Endothelial cell of umbilical vein (primary cell): ENCODE measurements around the gene CD99L2. TPM values are rescaled to one million over a fixed set of nuclear protein-coding genes. Genes with fewer than 3 reads are reported as not detected.

ENCODE experiments used
- Bru-seq: library from RNA; stranded (reverse); fragments of 400-500 nt; gene quantifications from one replicate; lab custom pipeline; 2021; lab: Mats Ljungman, UMichigan
- BruChase-seq, 2 experiments: library from RNA; stranded (reverse); fragments of 400-500 nt; gene quantifications; one replicate each; lab custom pipeline; 2021; lab: Mats Ljungman, UMichigan
- BruUV-seq: library from RNA; stranded (reverse); fragments of 400-500 nt; replicated peaks from 2 replicates; lab custom pipeline; 2021; lab: Mats Ljungman, UMichigan
- CTCF ChIA-PET: fragments of 300-600, 350-600 bp; sonication (Branson Sonifier 250); formaldehyde crosslinking; loops from one replicate; lab custom pipeline; 2021; ENCODE audit warnings: antibody characterized with exemption, inconsistent platforms; lab: Charles Lee
- POLR2A ChIA-PET: fragments of 300-600, 350-600 bp; sonication (Branson Sonifier 250); formaldehyde crosslinking; loops from one replicate; lab custom pipeline; 2021; ENCODE audit warnings: antibody characterized with exemption, inconsistent platforms; lab: Charles Lee
- DNase-seq: peaks from one replicate; pipeline ENCODE4 v3.0.0-alpha.2; 2011; ENCODE audit warnings: low read depth, low spot score
- FAIRE-seq: peaks from 2 replicates; lab custom pipeline; 2011; peaks lifted over from hg19 to GRCh38; lab: Jason Lieb, UNC
- H2AFZ ChIP-seq: 2 replicates; pipeline ENCODE4 v1.6.0; 2012; ENCODE audit warnings: low read depth, low read length, control low read depth, inconsistent platforms
- H3K27ac ChIP-seq: 2 replicates; pipeline ENCODE4 v1.5.1; 2011; ENCODE audit warnings: low read depth, mild to moderate bottlenecking, control low read depth, low read length, moderate library complexity; ENCODE audit not compliant: insufficient read depth
- H3K27me3 ChIP-seq, 2 experiments: 2 replicates each; pipeline versions ENCODE4 v1.6.0 to v1.6.1; 2011; ENCODE audit warnings: low read length in 2 of 2, mixed read lengths in 1 of 2; ENCODE audit not compliant: control insufficient read depth in 2 of 2, insufficient read depth in 2 of 2
- H3K36me3 ChIP-seq, 2 experiments: 2 replicates in 1 of 2; 3 replicates in 1 of 2; pipeline ENCODE4 v1.5.1; 2011; ENCODE audit warnings: low read length in 2 of 2, mild to moderate bottlenecking in 1 of 2, moderate library complexity in 1 of 2; ENCODE audit not compliant: control insufficient read depth in 2 of 2, insufficient read depth in 2 of 2; ENCODE audit errors: extremely low read depth in 1 of 2
- H3K4me1 ChIP-seq: 3 replicates; pipeline ENCODE4 v1.5.1; 2011; ENCODE audit warnings: mild to moderate bottlenecking, low read length; ENCODE audit not compliant: control insufficient read depth, insufficient read depth; ENCODE audit errors: extremely low read depth
- H3K4me2 ChIP-seq: 2 replicates; pipeline ENCODE4 v1.6.1; 2011; ENCODE audit warnings: low read length, control low read depth, mixed read lengths; ENCODE audit not compliant: insufficient read depth
- H3K4me3 ChIP-seq, 3 experiments: fragments of 200-600 bp in 1 of 3; sonication (generic), shearing (Covaris generic) in 1 of 3; replicated peaks in 1 of 3; 2 replicates each; pipeline ENCODE4 v1.5.1; 2011 to 2016; ENCODE audit warnings: control low read depth in 3 of 3, low read length in 3 of 3, mild to moderate bottlenecking in 2 of 3, inconsistent platforms in 1 of 3, low read depth in 1 of 3, moderate library complexity in 1 of 3; ENCODE audit not compliant: insufficient read depth in 1 of 3
- H3K79me2 ChIP-seq: 2 replicates; pipeline ENCODE4 v1.6.0; 2012; ENCODE audit warnings: low read length, inconsistent platforms; ENCODE audit not compliant: control insufficient read depth, insufficient read depth
- H3K9ac ChIP-seq: replicated peaks from 2 replicates; pipeline ENCODE3; 2011; ENCODE audit warnings: low read length, control low read depth; ENCODE audit not compliant: insufficient read depth; ENCODE audit errors: extremely low read depth
- H3K9me1 ChIP-seq: replicated peaks from 3 replicates; pipeline ENCODE4 v1.6.0; 2011; ENCODE audit warnings: mild to moderate bottlenecking, low read length; ENCODE audit not compliant: control insufficient read depth, insufficient read depth; ENCODE audit errors: extremely low read depth
- H3K9me3 ChIP-seq: replicated peaks from 2 replicates; pipeline ENCODE4 v1.5.1; 2012; ENCODE audit warnings: low read length, inconsistent platforms; ENCODE audit not compliant: control insufficient read depth, insufficient read depth
- H4K20me1 ChIP-seq: replicated peaks from 2 replicates; pipeline ENCODE3; 2011; ENCODE audit warnings: mild to moderate bottlenecking, low read length; ENCODE audit not compliant: control insufficient read depth, insufficient read depth; ENCODE audit errors: extremely low read depth
- EZH2 ChIP-seq: IDR thresholded peaks from 2 replicates; pipeline ENCODE4 v1.6.1; 2012; ENCODE audit warnings: borderline replicate concordance, low read depth, mild to moderate bottlenecking, moderate library complexity, low read length, inconsistent platforms; ENCODE audit not compliant: severe bottlenecking
- FOS ChIP-seq: IDR thresholded peaks from 2 replicates; pipeline ENCODE4 v1.6.1; 2011; ENCODE audit warnings: mild to moderate bottlenecking, low read length, moderate library complexity, borderline replicate concordance; ENCODE audit not compliant: insufficient read depth
- GATA2 ChIP-seq: IDR thresholded peaks from 2 replicates; pipeline ENCODE4 v1.7.0; 2011; ENCODE audit warnings: low read depth, mild to moderate bottlenecking, moderate library complexity, mixed read lengths, low read length; ENCODE audit not compliant: insufficient read length, insufficient read depth
- JUN ChIP-seq: IDR thresholded peaks from 2 replicates; pipeline ENCODE4 v1.6.1; 2011; ENCODE audit warnings: borderline replicate concordance, low read depth; ENCODE audit not compliant: insufficient read length, insufficient read depth
- MYC ChIP-seq: IDR thresholded peaks from one replicate; pipeline ENCODE4 v1.6.1; 2011; ENCODE audit warnings: mild to moderate bottlenecking, low read depth, low read length
- POLR2A ChIP-seq: IDR thresholded peaks from 2 replicates; pipeline ENCODE4 v1.6.1; 2012; ENCODE audit warnings: low read depth, mild to moderate bottlenecking, control low read depth, low read length
- POLR2AphosphoS5 ChIP-seq: IDR thresholded peaks from 2 replicates; pipeline ENCODE4 v1.6.1; 2012; ENCODE audit warnings: low read depth, mild to moderate bottlenecking, control low read depth, low read length, moderate library complexity; ENCODE audit not compliant: insufficient read depth
- dilution Hi-C: fragments of 300-500 bp; cut with MboI; formaldehyde crosslinking; loops from one replicate; pipeline ENCODE4 v1.15.0; 2019; ENCODE audit warnings: low sequenced_read_pairs; ENCODE audit not compliant: extremely low pct_ligation_motif_present
- intact Hi-C: fragments of 100-400 bp; cut with micrococcal nuclease; formaldehyde crosslinking; loops from one replicate; pipeline ENCODE4 v1.10.0; 2022
- long read RNA-seq: library from polyadenylated mRNA; stranded (forward); transcript quantifications from one replicate; pipeline ENCODE4 v2.0.0, GENCODE V29; 2021
- polyA minus RNA-seq, 3 experiments: library from RNA; depleted of rRNA, polyadenylated mRNA; stranded (reverse); fragments of >200 nt; gene quantifications; 1 replicate in 1 of 3; 2 replicates in 2 of 3; pipeline ENCODE4 v1.2.3, GENCODE V29; 2011
- polyA plus RNA-seq, 4 experiments: library from polyadenylated mRNA; depleted of rRNA in 3 of 4; stranded (reverse) in 3 of 4; unstranded in 1 of 4; fragments of >200 nt; gene quantifications; 2 replicates each; pipeline versions ENCODE4 v1.2.1 to v1.2.3, GENCODE V29; 2011 to 2012; ENCODE audit warnings: missing spikeins in 1 of 4
- total RNA-seq: library from RNA; stranded (reverse); gene quantifications from 2 replicates; pipeline ENCODE4 v1.2.3, GENCODE V29; 2021
- TF ChIP-seq, protein P1 (sequence below): IDR thresholded peaks from 2 replicates; pipeline ENCODE4 v1.6.1; 2011; ENCODE audit not compliant: insufficient read depth, insufficient read length
- TF ChIP-seq, protein P2 (sequence below), 2 donors: IDR thresholded peaks; 1 replicate in 1 of 2; 2 replicates in 1 of 2; pipeline ENCODE4 v1.5.1; 2011; ENCODE audit warnings: low read length in 2 of 2, mild to moderate bottlenecking in 2 of 2, moderate library complexity in 2 of 2, control low read depth in 1 of 2, inconsistent platforms in 1 of 2, low read depth in 1 of 2; ENCODE audit not compliant: insufficient read depth in 1 of 2; ENCODE audit errors: extremely low read depth in 1 of 2

The CD99L2 gene, protein sequence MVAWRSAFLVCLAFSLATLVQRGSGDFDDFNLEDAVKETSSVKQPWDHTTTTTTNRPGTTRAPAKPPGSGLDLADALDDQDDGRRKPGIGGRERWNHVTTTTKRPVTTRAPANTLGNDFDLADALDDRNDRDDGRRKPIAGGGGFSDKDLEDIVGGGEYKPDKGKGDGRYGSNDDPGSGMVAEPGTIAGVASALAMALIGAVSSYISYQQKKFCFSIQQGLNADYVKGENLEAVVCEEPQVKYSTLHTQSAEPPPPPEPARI
- total RNA-seq (32.4 and 33.2 TPM in 2 replicates), polyA plus RNA-seq (43.4 and 48.4 TPM in 2 replicates), polyA minus RNA-seq (41.8 and 44.4 TPM in 2 replicates), Bru-seq, nascent RNA (percentile 61 among the genes with signal in this experiment), BruChase-seq, experiment 1, labeled RNA remaining after a 6-hour chase (percentile 56 among the genes with signal in this experiment), BruChase-seq, experiment 2, labeled RNA remaining after a 2-hour chase (percentile 56 among the genes with signal in this experiment)
- 39.5 and 44.7 TPM in 2 replicates for polyA plus RNA-seq (2011; cell fraction: cytosol; rRNA removed)
- polyA plus RNA-seq (2011; cell fraction: nucleus; rRNA removed): 30.2 and 32.1 TPM in 2 replicates
- 42.0 and 51.3 TPM in 2 replicates for polyA plus RNA-seq (2012)
- polyA minus RNA-seq (2011; cell fraction: cytosol; rRNA and poly(A)+ RNA removed): 10.5 TPM
- 12.8 and 13.1 TPM in 2 replicates for polyA minus RNA-seq (2011; cell fraction: nucleus; rRNA and poly(A)+ RNA removed)
- long read RNA-seq, transcript CD99L2-203 (11 exons, 3,604 nt): major isoform, 11 of 30 reads
- long read RNA-seq, partial matches to known transcripts: 3 of 30 reads
- long read RNA-seq, other reads (novel, unspliced or antisense): 14 of 30 reads

DNA sequence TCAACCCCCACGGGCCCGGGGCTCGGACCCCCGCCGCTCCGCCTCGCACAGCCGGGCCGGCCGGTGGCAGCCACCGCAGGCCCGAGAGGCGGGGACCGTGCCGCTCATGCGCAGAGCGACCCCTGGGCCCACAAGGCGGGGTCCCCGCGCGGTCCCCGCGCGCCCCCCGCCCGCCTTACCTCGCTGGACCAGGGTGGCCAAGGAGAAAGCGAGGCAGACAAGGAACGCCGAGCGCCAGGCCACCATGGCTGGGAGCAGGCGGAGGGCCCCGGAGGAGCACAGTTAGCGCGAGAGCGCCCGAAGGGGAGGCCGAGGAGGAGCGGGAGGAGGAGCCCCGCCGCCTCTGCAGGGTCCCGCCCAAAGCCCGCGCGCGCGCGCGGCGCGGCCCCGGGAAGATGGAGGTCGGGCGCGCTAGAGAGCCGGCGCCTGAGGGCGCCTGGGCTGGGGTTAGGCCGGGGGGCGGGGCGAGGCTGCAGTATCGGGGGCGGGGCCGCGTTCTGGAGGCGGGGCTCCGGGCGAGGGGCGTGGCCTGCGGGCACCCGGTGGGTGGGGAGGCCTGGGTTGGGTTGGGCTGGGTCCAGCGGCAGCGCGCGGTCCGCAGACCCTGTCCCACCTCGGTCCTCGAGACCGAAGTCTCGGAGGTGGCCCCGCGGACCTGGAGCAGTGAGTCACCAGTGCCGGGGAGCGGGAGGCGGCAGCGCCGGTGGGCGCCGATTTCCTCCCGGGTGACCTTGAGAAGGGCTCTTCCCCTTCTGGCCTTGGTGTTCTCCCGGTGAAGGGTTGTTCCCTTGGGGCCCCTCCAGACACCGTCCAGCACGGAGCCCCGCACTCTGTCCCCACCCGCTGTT, at the start of gene CD99L2:
Gene CD99L2 (minus strand): TSS at position 326 of the 848 bp plus-strand sequence. CDS start 80 bp downstream, at position 246.
- Histone ChIP-seq H3K27me3 (no peaks in the 10 kb centered on the region), H3K4me3 (peak within 1 kb of the TSS; percentile 56 to 74 (median 58)), H3K4me2 (peak within 1 kb of the TSS; percentile 67), H4K20me1 (no peaks in the 10 kb centered on the region), H3K79me2 (peaks cover 11% of the 10 kb centered on the region), H3K27ac (peak within 1 kb of the TSS; percentile 45), H3K9ac (peak within 1 kb of the TSS; percentile 88), H3K4me1 (peaks cover 7% of the 10 kb centered on the region), H3K36me3 (no peaks in the 10 kb centered on the region), H3K9me1 (no peaks in the 10 kb centered on the region), H3K9me3 (no peaks in the 10 kb centered on the region), H2AFZ (peak within 1 kb of the TSS; percentile 66)
- TF ChIP-seq GATA2 (no peak), POLR2A (peak; percentile 54), EZH2 (no peak), JUN (no peak), POLR2AphosphoS5 (peak; percentile 41), MYC (no peak), FOS (no peak)
- TF ChIP-seq, protein P1, sequence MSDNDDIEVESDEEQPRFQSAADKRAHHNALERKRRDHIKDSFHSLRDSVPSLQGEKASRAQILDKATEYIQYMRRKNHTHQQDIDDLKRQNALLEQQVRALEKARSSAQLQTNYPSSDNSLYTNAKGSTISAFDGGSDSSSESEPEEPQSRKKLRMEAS: no peak
- TF ChIP-seq, protein P2, sequence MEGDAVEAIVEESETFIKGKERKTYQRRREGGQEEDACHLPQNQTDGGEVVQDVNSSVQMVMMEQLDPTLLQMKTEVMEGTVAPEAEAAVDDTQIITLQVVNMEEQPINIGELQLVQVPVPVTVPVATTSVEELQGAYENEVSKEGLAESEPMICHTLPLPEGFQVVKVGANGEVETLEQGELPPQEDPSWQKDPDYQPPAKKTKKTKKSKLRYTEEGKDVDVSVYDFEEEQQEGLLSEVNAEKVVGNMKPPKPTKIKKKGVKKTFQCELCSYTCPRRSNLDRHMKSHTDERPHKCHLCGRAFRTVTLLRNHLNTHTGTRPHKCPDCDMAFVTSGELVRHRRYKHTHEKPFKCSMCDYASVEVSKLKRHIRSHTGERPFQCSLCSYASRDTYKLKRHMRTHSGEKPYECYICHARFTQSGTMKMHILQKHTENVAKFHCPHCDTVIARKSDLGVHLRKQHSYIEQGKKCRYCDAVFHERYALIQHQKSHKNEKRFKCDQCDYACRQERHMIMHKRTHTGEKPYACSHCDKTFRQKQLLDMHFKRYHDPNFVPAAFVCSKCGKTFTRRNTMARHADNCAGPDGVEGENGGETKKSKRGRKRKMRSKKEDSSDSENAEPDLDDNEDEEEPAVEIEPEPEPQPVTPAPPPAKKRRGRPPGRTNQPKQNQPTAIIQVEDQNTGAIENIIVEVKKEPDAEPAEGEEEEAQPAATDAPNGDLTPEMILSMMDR (IDR thresholded peaks at IDR 0.05; ENCODE audit: extremely low read depth in 1 of 2, insufficient read depth in 1 of 2, low read depth in 1 of 2, low read length in 2 of 2): no peak
- DNase-seq (peak; percentile 80), FAIRE-seq (peak; percentile 95)
- POLR2A ChIA-PET: no interaction called here
- BruUV-seq: no TSS peak
- intact Hi-C loops (loop anchor here (1.0 to 5.0 kb wide), 2 partner anchors 85 to 126 kb away; partner anchors contain the start of gene HMGB3), dilution Hi-C loops (no loop called here)
- CTCF ChIA-PET: interaction anchor here (0.8 kb wide), 1 partner anchor 126 kb away, joined by 3 read pairs; no protein-coding TSS in a partner anchor
